Right lung (tissue), 5 donors: ENCODE measurements around the gene AFF1. TPM values are rescaled to one million over a fixed set of nuclear protein-coding genes. Genes with fewer than 3 reads are reported as not detected.

Experiments used
- DNase-seq, 2 donors: peaks; one replicate each; pipeline ENCODE4 v3.0.0-alpha.2; 2013
- polyA plus RNA-seq, 5 donors: library from polyadenylated mRNA; unstranded; fragments of 120-200 nt; gene quantifications; one replicate each; pipeline versions ENCODE4 v1.2.1 to v1.2.3, GENCODE V29; 2013; ENCODE audit warnings: inconsistent platforms in 1 of 5, low replicate concordance in 1 of 5; ENCODE audit not compliant: insufficient read length in 5 of 5, insufficient read depth in 1 of 5

AFF1 gene
- polyA plus RNA-seq, 5 donors, result 30.9 to 47.9 (median 45.1) TPM

- DNase-seq, result no peak
Measured at GRCh38 chr4:86946868-86947500, 12.2 kb downstream of the AFF1 start.

- no peak for DNase-seq
Measured at GRCh38 chr4:86947501-86948120, 12.8 kb downstream of the AFF1 start.

- DNase-seq, result no peak
Measured at GRCh38 chr4:86948276-86948675, 13.5 kb downstream of the AFF1 start.

- DNase-seq, result no peak
Measured at GRCh38 chr4:86950831-86951525, 16.2 kb downstream of the AFF1 start.

GRCh38 chr4:86955888-86956451, 21.2 kb downstream of the AFF1 start:
- no peak for DNase-seq

- DNase-seq, result no peak
Measured at GRCh38 chr4:86957215-86957614, 22.4 kb downstream of the AFF1 start.

GRCh38 chr4:86959588-86960500, 25.0 kb downstream of the AFF1 start:
- DNase-seq, result no peak

GRCh38 chr4:86960557-86960961, 25.7 kb downstream of the AFF1 start:
- DNase-seq, result no peak

- no peak for DNase-seq
Measured at GRCh38 chr4:86961116-86961515, 26.3 kb downstream of the AFF1 start.

GRCh38 chr4:86961605-86962295, 26.9 kb downstream of the AFF1 start:
- no peak for DNase-seq

GRCh38 chr4:86963697-86964096, 28.9 kb downstream of the AFF1 start:
- no peak for DNase-seq

- DNase-seq, result no peak
Measured at GRCh38 chr4:86965019-86965976, 30.5 kb downstream of the AFF1 start.

GRCh38 chr4:86967073-86967472, 32.3 kb downstream of the AFF1 start:
- no peak for DNase-seq

- no peak for DNase-seq
Measured at GRCh38 chr4:86967798-86968197, 33.0 kb downstream of the AFF1 start.

GRCh38 chr4:86968547-86968946, 33.7 kb downstream of the AFF1 start:
- no peak for DNase-seq

GRCh38 chr4:86970447-86971354, 35.9 kb downstream of the AFF1 start:
- no peak for DNase-seq

- no peak for DNase-seq
Measured at GRCh38 chr4:86971355-86971683, 36.5 kb downstream of the AFF1 start.

- peak; percentile 39 to 50 for DNase-seq
Measured at GRCh38 chr4:86972997-86973396, 38.2 kb downstream of the AFF1 start.

- no peak for DNase-seq
Measured at GRCh38 chr4:86973668-86974067, 38.9 kb downstream of the AFF1 start.
